Transverse colon (tissue), 4 donors: ENCODE measurements around the gene SECISBP2.

Source experiments
- EP300 ChIP-seq: sonication (generic); formaldehyde crosslinking; IDR thresholded peaks from one replicate; pipeline ENCODE4 v1.6.1; 2017; ENCODE audit warnings: antibody characterized with exemption, low read depth
- POLR2A ChIP-seq: fragments of 450-650 bp; IDR thresholded peaks from one replicate; pipeline ENCODE4 v1.6.1; 2016; ENCODE audit warnings: antibody characterized with exemption, mild to moderate bottlenecking, moderate library complexity
- POLR2AphosphoS5 ChIP-seq, 3 donors: sonication (generic); formaldehyde crosslinking; IDR thresholded peaks; one replicate each; pipeline ENCODE4 v1.6.1; 2016; ENCODE audit warnings: antibody characterized with exemption in 3 of 3
- TF ChIP-seq, protein P1 (sequence below), 5 experiments: fragments of 200-600 bp in 3 of 5; fragments of 450-650 bp in 2 of 5; sonication (generic) in 3 of 5; IDR thresholded peaks; 1 replicate in 2 of 5; 2 replicates in 3 of 5; pipeline ENCODE4 v1.5.1; 2016 to 2017; ENCODE audit warnings: antibody characterized with exemption in 5 of 5, inconsistent platforms in 3 of 5, mild to moderate bottlenecking in 2 of 5, moderate library complexity in 1 of 5

DNA sequence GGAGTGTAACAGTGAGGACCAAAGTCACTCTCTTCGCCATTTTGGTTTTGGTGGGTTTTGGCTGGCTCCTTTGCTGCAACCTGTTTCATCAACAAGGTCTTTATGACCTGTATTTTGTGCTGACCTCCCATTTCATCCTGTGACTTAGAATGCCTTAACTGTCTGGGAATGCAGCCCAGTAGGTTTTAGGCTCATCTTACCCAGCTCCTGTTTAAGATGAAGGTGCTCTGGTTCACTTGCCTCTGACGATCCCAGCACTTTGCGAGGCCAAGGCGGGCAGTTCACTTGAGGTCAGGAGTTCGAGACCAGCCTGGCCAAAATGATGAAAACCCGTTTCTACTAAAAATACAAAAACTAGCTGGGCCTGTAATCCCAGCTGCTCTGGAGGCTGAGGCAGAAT, 9.1 kb upstream of the SECISBP2 start:
- TF ChIP-seq, protein P1, sequence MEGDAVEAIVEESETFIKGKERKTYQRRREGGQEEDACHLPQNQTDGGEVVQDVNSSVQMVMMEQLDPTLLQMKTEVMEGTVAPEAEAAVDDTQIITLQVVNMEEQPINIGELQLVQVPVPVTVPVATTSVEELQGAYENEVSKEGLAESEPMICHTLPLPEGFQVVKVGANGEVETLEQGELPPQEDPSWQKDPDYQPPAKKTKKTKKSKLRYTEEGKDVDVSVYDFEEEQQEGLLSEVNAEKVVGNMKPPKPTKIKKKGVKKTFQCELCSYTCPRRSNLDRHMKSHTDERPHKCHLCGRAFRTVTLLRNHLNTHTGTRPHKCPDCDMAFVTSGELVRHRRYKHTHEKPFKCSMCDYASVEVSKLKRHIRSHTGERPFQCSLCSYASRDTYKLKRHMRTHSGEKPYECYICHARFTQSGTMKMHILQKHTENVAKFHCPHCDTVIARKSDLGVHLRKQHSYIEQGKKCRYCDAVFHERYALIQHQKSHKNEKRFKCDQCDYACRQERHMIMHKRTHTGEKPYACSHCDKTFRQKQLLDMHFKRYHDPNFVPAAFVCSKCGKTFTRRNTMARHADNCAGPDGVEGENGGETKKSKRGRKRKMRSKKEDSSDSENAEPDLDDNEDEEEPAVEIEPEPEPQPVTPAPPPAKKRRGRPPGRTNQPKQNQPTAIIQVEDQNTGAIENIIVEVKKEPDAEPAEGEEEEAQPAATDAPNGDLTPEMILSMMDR (IDR thresholded peaks at IDR 0.05) = no peak
- TF ChIP-seq EP300 (no peak), POLR2A (no peak), POLR2AphosphoS5 (IDR thresholded peaks at IDR 0.05) (no peak)
